K562 (cell line): ENCODE results near the gene CUL3. TPM values are rescaled to one million over a fixed set of nuclear protein-coding genes. Genes with fewer than 3 reads are reported as not detected.

Experiments used
- ATAC-seq: fragments of 200-7000 bp; cut with Tn5 transposase; 3 replicates; pipeline ENCODE4 v1.9.1; 2020; ENCODE audit warnings: moderate library complexity
- BruUV-seq: library from RNA; stranded (reverse); fragments of 400-500 nt; replicated peaks from 2 replicates; lab custom pipeline; 2021; lab: Mats Ljungman, UMichigan
- CTCF ChIA-PET: fragments of 300-600 bp; formaldehyde crosslinking; extraction: SDS; loops from one replicate; lab custom pipeline; 2021; ENCODE audit warnings: low intra/inter-chr PET ratio; lab: Yijun Ruan, JAX
- POLR2A ChIA-PET: fragments of 300-600, 350-650 bp; sonication (Branson Sonifier 250); formaldehyde crosslinking; extraction: SDS; loops from one replicate; lab custom pipeline; 2021; ENCODE audit warnings: antibody characterized with exemption, inconsistent platforms; lab: Yijun Ruan, JAX
- DNase-seq, 4 experiments: peaks; one replicate each; pipeline versions ENCODE4 v3.0.0 to v3.0.0-alpha.2; 2011 to 2018; ENCODE audit warnings: low spot score in 3 of 4, mixed read lengths in 3 of 4; ENCODE audit errors: extremely low read depth in 1 of 4
- FAIRE-seq: peaks from 2 replicates; lab custom pipeline; 2011; peaks lifted over from hg19 to GRCh38; lab: Jason Lieb, UNC
- H2AFZ ChIP-seq: 2 replicates; pipeline ENCODE4 v1.6.0; 2011; ENCODE audit warnings: low read depth, low read length, control low read depth, inconsistent platforms
- H3K27ac ChIP-seq: fragments of 200-600 bp; 3 replicates; pipeline ENCODE4 v1.8.0; 2011; ENCODE audit warnings: low read depth, mild to moderate bottlenecking, control low read depth, inconsistent platforms, low read length, moderate library complexity, mixed read lengths; ENCODE audit errors: extremely low read depth
- H3K27me3 ChIP-seq, 2 experiments: fragments of 300-600 bp in 1 of 2; 2 replicates in 1 of 2; 3 replicates in 1 of 2; pipeline versions ENCODE4 v1.6.0 to v1.8.0; 2011; ENCODE audit warnings: inconsistent platforms in 2 of 2, low read length in 2 of 2, mild to moderate bottlenecking in 1 of 2, mixed read lengths in 1 of 2, moderate library complexity in 1 of 2; ENCODE audit not compliant: control insufficient read depth in 2 of 2, insufficient read depth in 2 of 2
- H3K36me3 ChIP-seq: fragments of 300-600 bp; 3 replicates; pipeline ENCODE4 v1.8.0; 2011; ENCODE audit warnings: mild to moderate bottlenecking, low read length, inconsistent platforms; ENCODE audit not compliant: control insufficient read depth, insufficient read depth
- H3K4me1 ChIP-seq, 2 experiments: fragments of 200-600 bp in 1 of 2; replicated peaks in 1 of 2; 2 replicates in 1 of 2; 3 replicates in 1 of 2; pipeline versions ENCODE4 v1.5.1 to v1.8.0; 2011; ENCODE audit warnings: inconsistent platforms in 2 of 2, low read length in 2 of 2, mild to moderate bottlenecking in 1 of 2, mixed read lengths in 1 of 2, moderate library complexity in 1 of 2; ENCODE audit not compliant: control insufficient read depth in 2 of 2, insufficient read depth in 2 of 2
- H3K4me2 ChIP-seq: 2 replicates; pipeline ENCODE4 v1.6.1; 2011; ENCODE audit warnings: low read length, control low read depth, inconsistent platforms, mixed read lengths; ENCODE audit not compliant: insufficient read depth
- H3K4me3 ChIP-seq: fragments of 200-600 bp; sonication (generic), shearing (Covaris generic); 2 replicates; pipeline ENCODE4 v1.5.1; 2016; ENCODE audit warnings: control low read depth, inconsistent platforms
- H3K79me2 ChIP-seq: fragments of 200-600 bp; 3 replicates; pipeline ENCODE4 v1.8.0; 2011; ENCODE audit warnings: low read length, inconsistent platforms; ENCODE audit not compliant: control insufficient read depth, insufficient read depth
- H3K9ac ChIP-seq, 2 experiments: 2 replicates each; pipeline versions ENCODE4 v1.6.0 to v1.6.1; 2011; ENCODE audit warnings: low read depth in 2 of 2, low read length in 2 of 2, control low read depth in 1 of 2, inconsistent platforms in 1 of 2, mild to moderate bottlenecking in 1 of 2, mixed read lengths in 1 of 2; ENCODE audit not compliant: insufficient read depth in 1 of 2
- H3K9me1 ChIP-seq: one replicate; pipeline ENCODE4 v1.6.0; 2011; ENCODE audit warnings: inconsistent platforms, mild to moderate bottlenecking, low read length, moderate library complexity; ENCODE audit not compliant: control insufficient read depth, insufficient read depth
- H3K9me3 ChIP-seq: replicated peaks from 2 replicates; pipeline ENCODE4 v1.5.1; 2011; ENCODE audit warnings: low read depth, low read length, inconsistent platforms; ENCODE audit not compliant: control insufficient read depth, insufficient read depth
- H4K20me1 ChIP-seq: replicated peaks from 2 replicates; pipeline ENCODE4 v1.6.1; 2011; ENCODE audit warnings: low read length, inconsistent platforms, mixed read lengths; ENCODE audit not compliant: control insufficient read depth, insufficient read depth
- ESRRA ChIP-seq: fragments of 450-650 bp; IDR thresholded peaks from 2 replicates; pipeline ENCODE4 v1.6.1; 2014; ENCODE audit warnings: low read depth, mild to moderate bottlenecking, moderate library complexity, borderline replicate concordance
- EWSR1 ChIP-seq: fragments of 450-650 bp; IDR thresholded peaks from 2 replicates; pipeline ENCODE4 v1.6.1; 2018; ENCODE audit warnings: borderline replicate concordance, mild to moderate bottlenecking, low read depth, moderate library complexity; ENCODE audit not compliant: partially characterized antibody
- GTF2F1 ChIP-seq: IDR thresholded peaks from 2 replicates; pipeline ENCODE4 v1.6.1; 2011; ENCODE audit warnings: low read depth, low read length, improper control_type of control experiment
- HEY1 ChIP-seq: fragments of 250-450 bp; sonication (Bioruptor Pico); IDR thresholded peaks from 2 replicates; pipeline ENCODE4 v1.5.0; 2020; ENCODE audit warnings: mild to moderate bottlenecking, moderate library complexity, borderline replicate concordance
- KDM1A ChIP-seq, 2 experiments: fragments of 450-650 bp; IDR thresholded peaks; 2 replicates each; pipeline ENCODE4 v1.6.1; 2016; ENCODE audit warnings: mild to moderate bottlenecking in 2 of 2
- NCOA4 ChIP-seq: fragments of 450-650 bp; IDR thresholded peaks from 2 replicates; pipeline ENCODE4 v1.6.1; 2018; ENCODE audit warnings: mild to moderate bottlenecking; ENCODE audit not compliant: partially characterized antibody
- NFIX ChIP-seq: fragments of 250-450 bp; sonication (Bioruptor Pico); IDR thresholded peaks from 2 replicates; pipeline ENCODE4 v1.4.0; 2020; ENCODE audit warnings: low read depth, mild to moderate bottlenecking, moderate library complexity
- NR2F6 ChIP-seq: fragments of 450-650 bp; formaldehyde crosslinking; IDR thresholded peaks from 2 replicates; pipeline ENCODE4 v1.4.0; 2020; ENCODE audit warnings: mild to moderate bottlenecking
- POLR3G ChIP-seq: IDR thresholded peaks from 2 replicates; pipeline ENCODE4 v1.6.1; 2011; ENCODE audit not compliant: insufficient read length, insufficient replicate concordance; ENCODE audit errors: extremely low read depth
- PRMT5 ChIP-seq: sonication (generic); formaldehyde crosslinking; IDR thresholded peaks from 2 replicates; pipeline ENCODE4 v1.5.0; 2020; ENCODE audit warnings: missing genetic modification reagents
- SMARCE1 ChIP-seq: fragments of 450-650 bp; IDR thresholded peaks from 2 replicates; pipeline ENCODE4 v1.7.1; 2016; ENCODE audit warnings: mild to moderate bottlenecking
- ZBTB17 ChIP-seq: fragments of 450-650 bp; formaldehyde crosslinking; IDR thresholded peaks from 2 replicates; pipeline ENCODE4 v1.4.0; 2020; ENCODE audit warnings: mild to moderate bottlenecking
- ZEB2 ChIP-seq: fragments of 450-650 bp; IDR thresholded peaks from 2 replicates; pipeline ENCODE4 v1.6.1; 2016
- ZKSCAN3 ChIP-seq: fragments of 250-450 bp; sonication (Bioruptor Pico); IDR thresholded peaks from 2 replicates; pipeline ENCODE4 v1.4.0; 2020
- ZNF197 ChIP-seq: fragments of 200-800 bp; sonication (Bioruptor generic); IDR thresholded peaks from 2 replicates; pipeline ENCODE4 v1.6.1; 2016; ENCODE audit warnings: low read depth, missing genetic modification characterization, missing compliant biosample characterization
- ZNF217 ChIP-seq: sonication (generic); formaldehyde crosslinking; IDR thresholded peaks from 2 replicates; pipeline ENCODE4 v1.8.0; 2022; ENCODE audit warnings: mild to moderate bottlenecking, missing genetic modification reagents
- ZNF384 ChIP-seq: IDR thresholded peaks from 2 replicates; pipeline ENCODE4 v1.6.1; 2012; ENCODE audit warnings: low read depth, low read length, improper control_type of control experiment
- ZNF398 ChIP-seq: fragments of 250-450 bp; sonication (Bioruptor Pico); IDR thresholded peaks from 2 replicates; pipeline ENCODE4 v1.8.0; 2021; ENCODE audit warnings: moderate library complexity, mild to moderate bottlenecking, inconsistent platforms
- ZNF655 ChIP-seq: fragments of 250-450 bp; sonication (Bioruptor Pico); IDR thresholded peaks from 2 replicates; pipeline ENCODE4 v1.5.0; 2021
- in situ Hi-C: fragments of 300-500 bp; cut with MboI; formaldehyde crosslinking; loops from 4 replicates; pipeline ENCODE4 v1.15.0; 2018; ENCODE audit warnings: inconsistent platforms, mixed read lengths
- intact Hi-C: fragments of 100-400 bp; cut with micrococcal nuclease; formaldehyde crosslinking; loops from 2 replicates; pipeline ENCODE4 v1.14.2; 2022
- polyA plus RNA-seq, 8 experiments: library from polyadenylated mRNA; depleted of rRNA in 4 of 8; stranded (reverse) in 5 of 8; unstranded in 3 of 8; fragments of >200 nt; fragmentation: Nextera tagmentation in 2 of 8; fragmentation: Illumina TruSeq in 1 of 8; extraction: Ambion mirVana in 2 of 8; extraction: Trizol in 1 of 8; gene quantifications; 2 replicates each; pipeline versions ENCODE4 v1.2.1 to v1.2.3, GENCODE V29; 2011 to 2014; ENCODE audit warnings: inconsistent platforms in 1 of 8, missing spikeins in 1 of 8
- total RNA-seq, 7 experiments: library from RNA; depleted of rRNA in 6 of 7; stranded (reverse); fragments of >200 nt in 6 of 7; fragmentation: Illumina TruSeq in 2 of 7; extraction: Trizol in 2 of 7; gene quantifications; 2 replicates each; pipeline versions ENCODE4 v1.2.1 to v1.2.3, GENCODE V29; 2011 to 2021; ENCODE audit warnings: low replicate concordance in 1 of 7

Gene CUL3
- total and polyA plus RNA-seq, 9 of the 15 experiments (the other 6 are each of a cell fraction or from before 2014, with no cell fraction given): 31.5 to 71.9 (median 56.4) TPM

GRCh38 chr2:224557610-224558009, 27.6 kb downstream of the CUL3 start (continued):
- no peak for TF ChIP-seq KDM1A (IDR thresholded peaks at IDR 0.05)
- no peak for TF ChIP-seq NR2F6 (CRISPR knock-in tag)
- no peak for TF ChIP-seq ZNF655 (CRISPR knock-in tag)
- TF ChIP-seq ZEB2: no peak

- Histone ChIP-seq H3K4me3 (no peak overlapping the region), H3K36me3 (peaks cover 26% of the 10 kb centered on the region), H3K9ac (no peak overlapping the region), H3K4me1 (no peaks in the 10 kb centered on the region; a peak in 2 of 5 replicates), H3K9me1 (no peaks in the 10 kb centered on the region), H3K79me2 (peaks cover 78% of the 10 kb centered on the region), H3K9me3 (no peaks in the 10 kb centered on the region), H4K20me1 (no peaks in the 10 kb centered on the region; the same call in 1 of the 2 replicates), H3K27ac (no peak overlapping the region), H2AFZ (no peak overlapping the region), H3K27me3 (no peaks in the 10 kb centered on the region), H3K4me2 (no peak overlapping the region)
- ChIA-PET POLR2A (no interaction called here), CTCF (no interaction called here)
- DNase-seq: no peak
- no TSS peak for BruUV-seq
- TF ChIP-seq ZNF217 (no peak), SMARCE1 (no peak), NFIX (CRISPR knock-in tag) (no peak), ZBTB17 (no peak), GTF2F1 (no peak), ZNF384 (no peak), ZNF197 (no peak), POLR3G (no peak), EWSR1 (no peak), ZKSCAN3 (no peak), NCOA4 (no peak), PRMT5 (CRISPR knock-in tag) (no peak), HEY1 (CRISPR knock-in tag) (no peak), ZNF398 (no peak), ESRRA (no peak)
- no peak for FAIRE-seq
- no peak for ATAC-seq
- intact Hi-C loops: no loop called here
- in situ Hi-C loops: no loop called here
Observed at GRCh38 chr2:224556381-224556780, 28.8 kb downstream of the CUL3 start.
